Measurements from ENCODE around the gene EPHA3. TPM values are rescaled to one million over a fixed set of nuclear protein-coding genes. Genes with fewer than 3 reads are reported as not detected.
"Not testable (repeated sequence)": the region's sequence is repeated elsewhere in the genome, so short reads cannot be mapped to it uniquely, and the experiment has no call there.

The EPHA3 gene
- total and polyA plus RNA-seq, 2 donors (not counting 3 experiments of a cell fraction or from before 2014, with no cell fraction given), result not detected

DNA sequence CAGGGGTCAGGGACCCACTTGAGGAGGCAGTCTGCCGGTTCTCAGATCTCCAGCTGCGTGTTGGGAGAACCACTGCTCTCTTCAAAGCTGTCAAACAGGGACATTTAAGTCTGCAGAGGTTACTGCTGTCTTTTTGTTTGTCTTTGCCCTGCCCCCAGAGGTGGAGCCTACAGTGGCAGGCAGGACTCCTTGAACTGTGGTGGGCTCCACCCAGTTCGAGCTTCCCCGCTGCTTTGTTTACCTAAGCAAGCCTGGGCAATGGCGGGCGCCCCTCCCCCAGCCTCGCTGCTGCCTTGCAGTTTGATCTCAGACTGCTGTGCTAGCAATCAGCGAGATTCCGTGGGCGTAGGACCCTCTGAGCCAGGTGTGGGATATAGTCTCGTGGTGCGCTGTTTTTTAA, 243.5 kb downstream of the EPHA3 start:
- H3K4me2 ChIP-seq (ENCODE audit: insufficient read depth, low read length); DNase-seq (ENCODE audit: low read depth, low spot score); H3K9ac ChIP-seq (replicated peaks; ENCODE audit: extremely low read depth, insufficient read depth, low read length); intact Hi-C loops (cut with micrococcal nuclease); BruUV-seq (replicated peaks); H3K9me1 ChIP-seq (replicated peaks; ENCODE audit: control insufficient read depth, extremely low read depth, insufficient read depth, low read length); H3K36me3 ChIP-seq (ENCODE audit: control insufficient read depth in 2 of 2, extremely low read depth in 1 of 2, insufficient read depth in 2 of 2, low read length in 2 of 2); H3K4me1 ChIP-seq (ENCODE audit: control insufficient read depth, extremely low read depth, insufficient read depth, low read length); H3K27me3 ChIP-seq (ENCODE audit: control insufficient read depth in 2 of 2, insufficient read depth in 2 of 2, low read length in 2 of 2); FAIRE-seq; H4K20me1 ChIP-seq (replicated peaks; ENCODE audit: control insufficient read depth, extremely low read depth, insufficient read depth, low read length); POLR2A ChIA-PET; H3K27ac ChIP-seq (ENCODE audit: insufficient read depth, low read depth, low read length); H3K79me2 ChIP-seq (ENCODE audit: control insufficient read depth, insufficient read depth, low read length); CTCF ChIA-PET; dilution Hi-C loops (cut with MboI; ENCODE audit: extremely low pct_ligation_motif_present, low sequenced_read_pairs); H3K9me3 ChIP-seq (replicated peaks; ENCODE audit: control insufficient read depth, insufficient read depth, low read length); H2AFZ ChIP-seq (ENCODE audit: low read depth, low read length); H3K4me3 ChIP-seq (replicated peaks in 1 of 3; ENCODE audit: insufficient read depth in 1 of 3, low read depth in 1 of 3, low read length in 3 of 3): not testable (repeated sequence)

DNA sequence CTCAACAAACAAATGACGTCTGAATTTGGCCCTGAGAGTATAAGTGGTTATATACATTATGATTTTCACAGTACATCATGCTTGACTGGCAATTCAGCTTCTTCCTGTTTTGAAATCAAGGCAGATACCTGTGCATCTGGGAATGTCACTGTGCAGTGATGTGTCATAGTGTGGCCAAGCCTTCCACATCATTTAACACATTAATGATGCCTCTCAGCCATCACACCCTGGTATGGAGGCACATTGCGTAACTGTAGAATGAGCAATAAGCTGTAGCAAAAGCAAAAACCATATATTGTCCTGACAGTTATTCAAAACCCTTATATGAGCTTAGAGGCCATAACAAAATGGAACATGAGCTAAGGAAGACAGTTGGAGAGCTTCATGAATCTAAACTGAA, 246.0 kb downstream of the EPHA3 start:
- no peaks in the 10 kb centered on the region for H3K79me2 ChIP-seq (ENCODE audit: control insufficient read depth, insufficient read depth, low read length)
- no peak overlapping the region for H2AFZ ChIP-seq (ENCODE audit: low read depth, low read length)
- no peak overlapping the region for H3K27ac ChIP-seq (ENCODE audit: insufficient read depth, low read depth, low read length)
- no peak overlapping the region for H3K4me2 ChIP-seq (ENCODE audit: insufficient read depth, low read length)
- no peak overlapping the region for H3K4me3 ChIP-seq (replicated peaks in 1 of 3; ENCODE audit: insufficient read depth in 1 of 3, low read depth in 1 of 3, low read length in 3 of 3)
- no peaks in the 10 kb centered on the region for H3K27me3 ChIP-seq (ENCODE audit: control insufficient read depth in 2 of 2, insufficient read depth in 2 of 2, low read length in 2 of 2)
- no TSS peak for BruUV-seq (replicated peaks)
- no peak overlapping the region for H3K9ac ChIP-seq (replicated peaks; ENCODE audit: extremely low read depth, insufficient read depth, low read length)
- H3K9me3 ChIP-seq (replicated peaks; ENCODE audit: control insufficient read depth, insufficient read depth, low read length), result peaks cover 3% of the 10 kb centered on the region
- dilution Hi-C loops (cut with MboI; ENCODE audit: extremely low pct_ligation_motif_present, low sequenced_read_pairs), result no loop called here
- no peaks in the 10 kb centered on the region for H3K36me3 ChIP-seq (ENCODE audit: control insufficient read depth in 2 of 2, extremely low read depth in 1 of 2, insufficient read depth in 2 of 2, low read length in 2 of 2)
- intact Hi-C loops (cut with micrococcal nuclease), result no loop called here
- H3K9me1 ChIP-seq (replicated peaks; ENCODE audit: control insufficient read depth, extremely low read depth, insufficient read depth, low read length), result no peaks in the 10 kb centered on the region
- no peak for FAIRE-seq
- H4K20me1 ChIP-seq (replicated peaks; ENCODE audit: control insufficient read depth, extremely low read depth, insufficient read depth, low read length), result no peaks in the 10 kb centered on the region
- POLR2A ChIA-PET, result no interaction called here
- CTCF ChIA-PET, result no interaction called here
- TF ChIP-seq EZH2 (IDR thresholded peaks at IDR 0.05; ENCODE audit: borderline replicate concordance, low read depth, low read length, severe bottlenecking), result no peak
- TF ChIP-seq, protein P1, sequence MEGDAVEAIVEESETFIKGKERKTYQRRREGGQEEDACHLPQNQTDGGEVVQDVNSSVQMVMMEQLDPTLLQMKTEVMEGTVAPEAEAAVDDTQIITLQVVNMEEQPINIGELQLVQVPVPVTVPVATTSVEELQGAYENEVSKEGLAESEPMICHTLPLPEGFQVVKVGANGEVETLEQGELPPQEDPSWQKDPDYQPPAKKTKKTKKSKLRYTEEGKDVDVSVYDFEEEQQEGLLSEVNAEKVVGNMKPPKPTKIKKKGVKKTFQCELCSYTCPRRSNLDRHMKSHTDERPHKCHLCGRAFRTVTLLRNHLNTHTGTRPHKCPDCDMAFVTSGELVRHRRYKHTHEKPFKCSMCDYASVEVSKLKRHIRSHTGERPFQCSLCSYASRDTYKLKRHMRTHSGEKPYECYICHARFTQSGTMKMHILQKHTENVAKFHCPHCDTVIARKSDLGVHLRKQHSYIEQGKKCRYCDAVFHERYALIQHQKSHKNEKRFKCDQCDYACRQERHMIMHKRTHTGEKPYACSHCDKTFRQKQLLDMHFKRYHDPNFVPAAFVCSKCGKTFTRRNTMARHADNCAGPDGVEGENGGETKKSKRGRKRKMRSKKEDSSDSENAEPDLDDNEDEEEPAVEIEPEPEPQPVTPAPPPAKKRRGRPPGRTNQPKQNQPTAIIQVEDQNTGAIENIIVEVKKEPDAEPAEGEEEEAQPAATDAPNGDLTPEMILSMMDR (IDR thresholded peaks at IDR 0.05; ENCODE audit: extremely low read depth in 1 of 2, insufficient read depth in 1 of 2, low read depth in 1 of 2, low read length in 2 of 2), result no peak
- TF ChIP-seq, protein P2, sequence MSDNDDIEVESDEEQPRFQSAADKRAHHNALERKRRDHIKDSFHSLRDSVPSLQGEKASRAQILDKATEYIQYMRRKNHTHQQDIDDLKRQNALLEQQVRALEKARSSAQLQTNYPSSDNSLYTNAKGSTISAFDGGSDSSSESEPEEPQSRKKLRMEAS (IDR thresholded peaks at IDR 0.05; ENCODE audit: insufficient read depth, insufficient read length), result no peak
- no peak for TF ChIP-seq MYC (IDR thresholded peaks at IDR 0.05; ENCODE audit: low read depth, low read length)
- no peak for TF ChIP-seq POLR2AphosphoS5 (IDR thresholded peaks at IDR 0.05; ENCODE audit: insufficient read depth, low read depth, low read length)
- no peak for TF ChIP-seq FOS (IDR thresholded peaks at IDR 0.05; ENCODE audit: borderline replicate concordance, insufficient read depth, low read length)
- TF ChIP-seq GATA2 (IDR thresholded peaks at IDR 0.05; ENCODE audit: insufficient read depth, insufficient read length, low read depth, low read length), result no peak
- TF ChIP-seq POLR2A (IDR thresholded peaks at IDR 0.05; ENCODE audit: low read depth, low read length), result no peak
- no peak for DNase-seq (ENCODE audit: low read depth, low spot score)
- H3K4me1 ChIP-seq (ENCODE audit: control insufficient read depth, extremely low read depth, insufficient read depth, low read length), result no peaks in the 10 kb centered on the region
